Thymus (tissue), 11 donors: Measurements from ENCODE around the gene ITIH4. TPM values are rescaled to one million over a fixed set of nuclear protein-coding genes. Genes with fewer than 3 reads are reported as not detected.

Source experiments
- DNase-seq, 9 donors: peaks; one replicate each; pipeline ENCODE4 v3.0.0-alpha.2; 2013; ENCODE audit warnings: low spot score in 9 of 9, low read depth in 6 of 9, missing footprints in 1 of 9
- H3K27ac ChIP-seq, 2 donors: one replicate each; pipeline ENCODE4 v1.5.1; 2013; ENCODE audit warnings: control low read depth in 1 of 2, low read depth in 1 of 2, low read length in 1 of 2, mild to moderate bottlenecking in 1 of 2, moderate library complexity in 1 of 2
- H3K27me3 ChIP-seq, 2 donors: one replicate each; pipeline ENCODE4 v1.5.1; 2013; ENCODE audit warnings: low read length in 1 of 2; ENCODE audit not compliant: control insufficient read depth in 2 of 2, insufficient read depth in 1 of 2
- H3K36me3 ChIP-seq, 2 donors: one replicate each; pipeline ENCODE4 v1.5.1; 2013; ENCODE audit warnings: low read length in 1 of 2, mild to moderate bottlenecking in 1 of 2, moderate library complexity in 1 of 2; ENCODE audit not compliant: control insufficient read depth in 2 of 2, insufficient read depth in 2 of 2
- H3K4me1 ChIP-seq, 2 donors: one replicate each; pipeline ENCODE4 v1.5.1; 2013; ENCODE audit warnings: low read length in 2 of 2; ENCODE audit not compliant: control insufficient read depth in 2 of 2, insufficient read depth in 2 of 2
- H3K4me3 ChIP-seq, 2 donors: one replicate each; pipeline ENCODE4 v1.5.1; 2013; ENCODE audit warnings: low read length in 2 of 2, control low read depth in 1 of 2, mild to moderate bottlenecking in 1 of 2
- H3K9me3 ChIP-seq, 2 donors: one replicate each; pipeline ENCODE4 v1.5.1; 2013; ENCODE audit warnings: low read length in 1 of 2, mild to moderate bottlenecking in 1 of 2; ENCODE audit not compliant: control insufficient read depth in 2 of 2, insufficient read depth in 1 of 2
- WGBS: extraction: QIAGEN DNeasy Blood & Tissue Kit; methylation state at CpG from one replicate; pipeline ENCODE4 v1.1.7; 2013; 5-methylcytosine and 5-hydroxymethylcytosine counted together
- polyA plus RNA-seq: library from polyadenylated mRNA; stranded (reverse); fragments of 200-250 nt; gene quantifications from one replicate; pipeline ENCODE4 v1.2.3, GENCODE V29; 2013
- total RNA-seq: library from RNA; stranded (reverse); fragments of 120-200 nt; gene quantifications from one replicate; pipeline ENCODE4 v1.2.4, GENCODE V29; 2013
- donor health status: healthy.

ITIH4 gene
- total and polyA plus RNA-seq, 2 donors = 4.5 to 40.8 TPM

GRCh38 chr3:52793702-52794611 is 36.5 kb downstream of the ITIH4 start:
- H3K9me3 ChIP-seq = no peaks in the 10 kb centered on the region
- H3K4me1 ChIP-seq = peaks cover 0 to 14% of the 10 kb centered on the region in 2 donors
- WGBS = 92% methylated on average over 9 of the region's 9 CpGs
- no peak overlapping the region for H3K27ac ChIP-seq
- DNase-seq = no peak
- no peaks in the 10 kb centered on the region for H3K27me3 ChIP-seq
- H3K4me3 ChIP-seq = no peak overlapping the region
- H3K36me3 ChIP-seq = no peaks in the 10 kb centered on the region

GRCh38 chr3:52792961-52793695 is 37.3 kb downstream of the ITIH4 start:
- DNase-seq = no peak
- peaks cover 0 to 14% of the 10 kb centered on the region in 2 donors for H3K4me1 ChIP-seq
- no peaks in the 10 kb centered on the region for H3K27me3 ChIP-seq
- H3K9me3 ChIP-seq = no peaks in the 10 kb centered on the region
- H3K4me3 ChIP-seq = no peak overlapping the region
- WGBS = 91% methylated on average over 18 of the region's 18 CpGs
- H3K36me3 ChIP-seq = no peaks in the 10 kb centered on the region
- H3K27ac ChIP-seq = no peak overlapping the region

- H3K4me1 ChIP-seq = peaks cover 0 to 14% of the 10 kb centered on the region in 2 donors
- H3K27me3 ChIP-seq = no peaks in the 10 kb centered on the region
- no peaks in the 10 kb centered on the region for H3K36me3 ChIP-seq
- DNase-seq = no peak
- no peak overlapping the region for H3K4me3 ChIP-seq
- WGBS = 95% methylated on average over 7 of the region's 7 CpGs
- no peak overlapping the region for H3K27ac ChIP-seq
- no peaks in the 10 kb centered on the region for H3K9me3 ChIP-seq
Observed at GRCh38 chr3:52792413-52792812, 38.1 kb downstream of the ITIH4 start.

GRCh38 chr3:52791928-52792327 is 38.5 kb downstream of the ITIH4 start:
- no peak overlapping the region for H3K4me3 ChIP-seq
- peaks cover 0 to 14% of the 10 kb centered on the region in 2 donors for H3K4me1 ChIP-seq
- DNase-seq = no peak
- H3K27me3 ChIP-seq = no peaks in the 10 kb centered on the region
- H3K9me3 ChIP-seq = no peaks in the 10 kb centered on the region
- H3K36me3 ChIP-seq = no peaks in the 10 kb centered on the region
- H3K27ac ChIP-seq = no peak overlapping the region
- WGBS = 93% methylated on average over 4 of the region's 4 CpGs

- Histone ChIP-seq H3K36me3 (no peaks in the 10 kb centered on the region), H3K4me3 (no peak overlapping the region), H3K27me3 (no peaks in the 10 kb centered on the region), H3K4me1 (peaks cover 0 to 14% of the 10 kb centered on the region in 2 donors), H3K9me3 (no peaks in the 10 kb centered on the region), H3K27ac (no peak overlapping the region)
- DNase-seq = no peak
- 88% methylated on average over 12 of the region's 12 CpGs for WGBS
Observed at GRCh38 chr3:52791366-52791765, 39.1 kb downstream of the ITIH4 start.

- DNase-seq = no peak
- no peaks in the 10 kb centered on the region for H3K9me3 ChIP-seq
- H3K27me3 ChIP-seq = no peaks in the 10 kb centered on the region
- H3K4me3 ChIP-seq = no peak overlapping the region
- peaks cover 0 to 11% of the 10 kb centered on the region in 2 donors for H3K4me1 ChIP-seq
- H3K27ac ChIP-seq = no peak overlapping the region
- WGBS = 97% methylated on average over 13 of the region's 13 CpGs
- H3K36me3 ChIP-seq = no peaks in the 10 kb centered on the region
Observed at GRCh38 chr3:52790741-52791140, 39.7 kb downstream of the ITIH4 start.

GRCh38 chr3:52790337-52790736 is 40.1 kb downstream of the ITIH4 start:
- no peak for DNase-seq
- Histone ChIP-seq H3K36me3 (no peaks in the 10 kb centered on the region), H3K27ac (no peak overlapping the region), H3K27me3 (no peaks in the 10 kb centered on the region), H3K4me1 (peaks cover 0 to 8% of the 10 kb centered on the region in 2 donors), H3K9me3 (no peaks in the 10 kb centered on the region), H3K4me3 (no peak overlapping the region)
- 96% methylated on average over 7 of the region's 7 CpGs for WGBS

GRCh38 chr3:52789746-52790040 is 40.8 kb downstream of the ITIH4 start:
- Histone ChIP-seq H3K27me3 (no peaks in the 10 kb centered on the region), H3K9me3 (no peaks in the 10 kb centered on the region), H3K4me1 (peaks cover 0 to 4% of the 10 kb centered on the region in 2 donors), H3K4me3 (no peak overlapping the region), H3K27ac (no peak overlapping the region), H3K36me3 (no peaks in the 10 kb centered on the region)
- 97% methylated on average over 6 of the region's 6 CpGs for WGBS
- DNase-seq = no peak
